Body of pancreas (tissue), 4 donors: Measurements from ENCODE around the gene CCDC86. TPM values are rescaled to one million over a fixed set of nuclear protein-coding genes. Genes with fewer than 3 reads are reported as not detected.

Source experiments
- ATAC-seq: fragments of 150-250 bp; one replicate; pipeline ENCODE4 v1.9.1; 2016
- DNase-seq, 4 donors: peaks; one replicate each; pipeline ENCODE4 v3.0.0-alpha.2; 2019
- H3K27ac ChIP-seq, 4 donors: fragments of 200-600 bp; sonication (generic); 1 replicate in 3 of 4; 2 replicates in 1 of 4; pipeline versions ENCODE4 v1.5.1 to v1.6.1; 2016 to 2019; ENCODE audit warnings: mild to moderate bottlenecking in 1 of 4, mixed read lengths in 1 of 4, moderate library complexity in 1 of 4
- H3K27me3 ChIP-seq, 2 donors: fragments of 200-600 bp; sonication (generic); one replicate each; pipeline ENCODE4 v1.6.0; 2016; ENCODE audit warnings: mild to moderate bottlenecking in 1 of 2
- H3K36me3 ChIP-seq, 2 donors: fragments of 200-600 bp; sonication (generic); replicated peaks in 1 of 2; 2 replicates each; pipeline ENCODE4 v1.5.1; 2016; ENCODE audit warnings: low read depth in 2 of 2; ENCODE audit not compliant: insufficient read depth in 1 of 2
- H3K4me1 ChIP-seq: fragments of 200-600 bp; sonication (generic); one replicate; pipeline ENCODE4 v1.6.0; 2016
- H3K4me3 ChIP-seq, 2 donors: fragments of 200-600 bp; sonication (generic); 1 replicate in 1 of 2; 2 replicates in 1 of 2; pipeline ENCODE4 v1.5.1; 2016 to 2019
- H3K9me3 ChIP-seq, 3 donors: fragments of 200-600 bp; sonication (generic); 1 replicate in 2 of 3; 2 replicates in 1 of 3; pipeline ENCODE4 v1.5.1; 2016
- CTCF ChIP-seq, 7 experiments: fragments of 450-650 bp in 4 of 7; fragments of 200-600 bp in 3 of 7; sonication (generic) in 3 of 7; IDR thresholded peaks; one replicate each; pipeline ENCODE4 v1.5.1; 2016 to 2019; ENCODE audit warnings: antibody characterized with exemption in 7 of 7
- POLR2A ChIP-seq, 3 donors: fragments of 450-650 bp; IDR thresholded peaks; one replicate each; pipeline ENCODE4 v1.6.1; 2016; ENCODE audit warnings: antibody characterized with exemption in 3 of 3, mild to moderate bottlenecking in 2 of 3
- WGBS, 2 donors: methylation state at CpG; one replicate each; pipeline ENCODE4 v1.1.5; 2017; 5-methylcytosine and 5-hydroxymethylcytosine counted together
- intact Hi-C: fragments of 100-400 bp; cut with DNase I; formaldehyde crosslinking; loops from one replicate; pipeline ENCODE4 v1.15.1; 2023
- total RNA-seq, 2 donors: library from RNA; depleted of rRNA; stranded (reverse); fragments of >200 nt; gene quantifications; one replicate each; pipeline ENCODE4 v1.1.0, GENCODE V29; 2016

The CCDC86 gene
- total RNA-seq, 2 donors from 2014 or later = 14.8 to 26.4 TPM

GRCh38 chr11:60879104-60879503 is 37.2 kb downstream of the CCDC86 start:
- Histone ChIP-seq H3K9me3 (no peaks in the 10 kb centered on the region), H3K27ac (no peak overlapping the region), H3K27me3 (no peaks in the 10 kb centered on the region), H3K4me3 (no peak overlapping the region), H3K4me1 (peaks cover 18% of the 10 kb centered on the region), H3K36me3 (no peaks in the 10 kb centered on the region)
- TF ChIP-seq POLR2A (IDR thresholded peaks at IDR 0.05) (no peak), CTCF (IDR thresholded peaks at IDR 0.05) (no peak)
- intact Hi-C loops = no loop called here
- 84 to 94% methylated on average over 1 of the region's 1 CpG for WGBS, 2 donors
- ATAC-seq (no peak), DNase-seq (no peak)

GRCh38 chr11:60879971-60880588 is 38.2 kb downstream of the CCDC86 start:
- TF ChIP-seq CTCF (IDR thresholded peaks at IDR 0.05) (no peak), POLR2A (IDR thresholded peaks at IDR 0.05) (no peak)
- no peak overlapping the region for H3K4me3 ChIP-seq
- WGBS, 2 donors = 54 to 56% methylated on average over 5 of the region's 5 CpGs
- no peaks in the 10 kb centered on the region for H3K27me3 ChIP-seq
- DNase-seq = no peak
- H3K36me3 ChIP-seq = no peaks in the 10 kb centered on the region
- no peak overlapping the region for H3K27ac ChIP-seq
- ATAC-seq = no peak
- peaks cover 18% of the 10 kb centered on the region for H3K4me1 ChIP-seq
- no peaks in the 10 kb centered on the region for H3K9me3 ChIP-seq
- intact Hi-C loops = no loop called here

- TF ChIP-seq CTCF (IDR thresholded peaks at IDR 0.05) (no peak), POLR2A (IDR thresholded peaks at IDR 0.05) (no peak)
- peaks cover 18% of the 10 kb centered on the region for H3K4me1 ChIP-seq
- ATAC-seq = no peak
- H3K36me3 ChIP-seq = no peaks in the 10 kb centered on the region
- no peaks in the 10 kb centered on the region for H3K9me3 ChIP-seq
- peak overlapping the region in 1 of 4 donors; percentile 6 for H3K27ac ChIP-seq
- WGBS, 2 donors = 35 to 41% methylated on average over 8 of the region's 8 CpGs
- no peak for DNase-seq
- H3K27me3 ChIP-seq = no peaks in the 10 kb centered on the region
- H3K4me3 ChIP-seq = no peak overlapping the region
- intact Hi-C loops = no loop called here
Measured at GRCh38 chr11:60880643-60881282, 38.9 kb downstream of the CCDC86 start.

GRCh38 chr11:60887556-60887955 is 45.6 kb downstream of the CCDC86 start:
- H3K36me3 ChIP-seq = peaks cover 0 to 5% of the 10 kb centered on the region in 2 donors
- intact Hi-C loops = no loop called here
- ATAC-seq (peak; percentile 77), DNase-seq (peak; percentile 41 to 66 (median 60))
- no peaks in the 10 kb centered on the region for H3K4me1 ChIP-seq
- H3K27ac ChIP-seq = no peak overlapping the region
- TF ChIP-seq CTCF (IDR thresholded peaks at IDR 0.05) (peak in 6 of 7 experiments; percentile 13 to 61 (median 50)), POLR2A (IDR thresholded peaks at IDR 0.05) (no peak)
- WGBS, 2 donors = 50 to 66% methylated on average over 4 to 5 of the region's 5 CpGs
- no peak overlapping the region for H3K4me3 ChIP-seq
- no peaks in the 10 kb centered on the region for H3K9me3 ChIP-seq
- H3K27me3 ChIP-seq = no peaks in the 10 kb centered on the region
